Activated T-helper 1 cell treated with anti-CD3 and anti-CD28 coated beads, Interleukin-2, amount 50 U/mL, for 16 hours (primary cell): ENCODE results near the gene PTPRM.

Experiments used
- DNase-seq, 2 donors: peaks; one replicate each; pipeline ENCODE4 v3.0.0-alpha.2; 2020; ENCODE audit warnings: low read depth in 1 of 2, low spot score in 1 of 2

The PTPRM gene

GRCh38 chr18:8142932-8143331 is 575.8 kb downstream of the PTPRM start:
- no peak for DNase-seq

- no peak for DNase-seq
Measured at GRCh38 chr18:8151181-8151580, 584.1 kb downstream of the PTPRM start.

GRCh38 chr18:8153887-8154583 is 586.9 kb downstream of the PTPRM start:
- no peak for DNase-seq

GRCh38 chr18:8162802-8163201 is 595.7 kb downstream of the PTPRM start:
- DNase-seq = no peak

GRCh38 chr18:8163286-8163959 is 596.3 kb downstream of the PTPRM start:
- no peak for DNase-seq

GRCh38 chr18:8165095-8165494 is 598.0 kb downstream of the PTPRM start:
- DNase-seq = no peak

GRCh38 chr18:8167026-8167425 is 599.9 kb downstream of the PTPRM start:
- no peak for DNase-seq

- no peak for DNase-seq
Measured at GRCh38 chr18:8167673-8168072, 600.6 kb downstream of the PTPRM start.

- no peak for DNase-seq
Measured at GRCh38 chr18:8169722-8170121, 602.6 kb downstream of the PTPRM start.

GRCh38 chr18:8174771-8175170 is 607.7 kb downstream of the PTPRM start:
- no peak for DNase-seq

- no peak for DNase-seq
Measured at GRCh38 chr18:8175501-8176061, 608.5 kb downstream of the PTPRM start.

GRCh38 chr18:8176109-8176508 is 609.0 kb downstream of the PTPRM start:
- no peak for DNase-seq

GRCh38 chr18:8176554-8176953 is 609.4 kb downstream of the PTPRM start:
- no peak for DNase-seq

GRCh38 chr18:8177330-8178016 is 610.4 kb downstream of the PTPRM start:
- no peak for DNase-seq

GRCh38 chr18:8186413-8186812 is 619.3 kb downstream of the PTPRM start:
- DNase-seq = no peak

- no peak for DNase-seq
Measured at GRCh38 chr18:8188184-8188583, 621.1 kb downstream of the PTPRM start.

- DNase-seq = no peak
Measured at GRCh38 chr18:8190980-8191379, 623.9 kb downstream of the PTPRM start.

- DNase-seq = no peak
Measured at GRCh38 chr18:8194431-8194830, 627.3 kb downstream of the PTPRM start.

GRCh38 chr18:8196238-8196637 is 629.1 kb downstream of the PTPRM start:
- DNase-seq = no peak

- no peak for DNase-seq
Measured at GRCh38 chr18:8197499-8197898, 630.4 kb downstream of the PTPRM start.

- DNase-seq = no peak
Measured at GRCh38 chr18:8207996-8208395, 640.9 kb downstream of the PTPRM start.

GRCh38 chr18:8208716-8209115 is 641.6 kb downstream of the PTPRM start:
- no peak for DNase-seq
